Stomach (tissue), 9 donors: ENCODE results near the gene ZACN. TPM values are rescaled to one million over a fixed set of nuclear protein-coding genes. Genes with fewer than 3 reads are reported as not detected.
A peak's percentile ranks its signal among the peaks of the same experiment; 100 is the strongest.
"Not testable (repeated sequence)": the region's sequence is repeated elsewhere in the genome, so short reads cannot be mapped to it uniquely, and the experiment has no call there.

Experiments used
- DNase-seq, 2 donors: peaks; one replicate each; pipeline versions ENCODE4 v3.0.0 to v3.0.0-alpha.2; 2013 to 2019
- H3K27ac ChIP-seq, 5 donors: fragments of 200-600 bp in 4 of 5; sonication (generic) in 4 of 5; one replicate each; pipeline ENCODE4 v1.5.1; 2013 to 2019; ENCODE audit warnings: mild to moderate bottlenecking in 1 of 5, moderate library complexity in 1 of 5
- H3K27me3 ChIP-seq, 3 donors: fragments of 200-600 bp; sonication (generic); one replicate each; pipeline ENCODE4 v1.5.1; 2017 to 2019; ENCODE audit warnings: mixed run types in 1 of 3
- H3K36me3 ChIP-seq, 4 donors: fragments of 200-600 bp; sonication (generic); 1 replicate in 3 of 4; 2 replicates in 1 of 4; pipeline ENCODE4 v1.5.1; 2016 to 2019
- H3K4me1 ChIP-seq, 4 donors: fragments of 200-600 bp; sonication (generic); one replicate each; pipeline ENCODE4 v1.5.1; 2016 to 2019
- H3K4me3 ChIP-seq, 4 donors: fragments of 200-600 bp; sonication (generic) in 3 of 4; one replicate each; pipeline ENCODE4 v1.5.1; 2016 to 2019; ENCODE audit warnings: mild to moderate bottlenecking in 1 of 4
- H3K9me3 ChIP-seq, 4 donors: fragments of 200-600 bp; sonication (generic); one replicate each; pipeline ENCODE4 v1.5.1; 2016 to 2019
- EP300 ChIP-seq: sonication (generic); formaldehyde crosslinking; IDR thresholded peaks from one replicate; pipeline ENCODE4 v1.6.1; 2017; ENCODE audit warnings: antibody characterized with exemption
- POLR2A ChIP-seq, 4 donors: fragments of 450-650 bp; IDR thresholded peaks; one replicate each; pipeline ENCODE4 v1.6.1; 2016; ENCODE audit warnings: antibody characterized with exemption in 4 of 4, control low read depth in 2 of 4, mild to moderate bottlenecking in 1 of 4, moderate library complexity in 1 of 4
- POLR2AphosphoS5 ChIP-seq, 3 donors: sonication (generic); formaldehyde crosslinking; IDR thresholded peaks; one replicate each; pipeline ENCODE4 v1.6.1; 2016; ENCODE audit warnings: antibody characterized with exemption in 3 of 3
- WGBS, 5 donors: extraction: QIAGEN DNeasy Blood & Tissue Kit in 3 of 5; methylation state at CpG; one replicate each; pipeline versions ENCODE4 v1.1.5 to v1.1.7; 2013 to 2018; 5-methylcytosine and 5-hydroxymethylcytosine counted together
- intact Hi-C: fragments of 100-400 bp; cut with DNase I; formaldehyde crosslinking; loops from one replicate; pipeline ENCODE4 v1.15.1; 2023; ENCODE audit warnings: low total_unique reads
- polyA plus RNA-seq, 3 donors: library from polyadenylated mRNA; stranded (reverse); fragments of 200-250 nt; gene quantifications; one replicate each; pipeline ENCODE4 v1.2.3, GENCODE V29; 2013
- total RNA-seq, 5 donors: library from RNA; depleted of rRNA; stranded (reverse); fragments of >200 nt; gene quantifications; one replicate each; pipeline versions ENCODE4 v1.1.0 to v1.2.3, GENCODE V29; 2014 to 2016
- TF ChIP-seq, protein P1 (sequence below), 7 experiments: fragments of 450-650 bp in 4 of 7; fragments of 200-600 bp in 3 of 7; sonication (generic) in 3 of 7; IDR thresholded peaks; one replicate each; pipeline ENCODE4 v1.5.1; 2016 to 2019; ENCODE audit warnings: antibody characterized with exemption in 7 of 7, control low read depth in 2 of 7, mild to moderate bottlenecking in 1 of 7
- donor health status: healthy with polysubstance abuse.
- donor health status: Bipolar disorder and iron deficiency.
- donor health status: healthy.

ZACN gene
- total and polyA plus RNA-seq, 8 donors = 1.00 to 1.9 (median 1.4) TPM; not detected in 5

DNA sequence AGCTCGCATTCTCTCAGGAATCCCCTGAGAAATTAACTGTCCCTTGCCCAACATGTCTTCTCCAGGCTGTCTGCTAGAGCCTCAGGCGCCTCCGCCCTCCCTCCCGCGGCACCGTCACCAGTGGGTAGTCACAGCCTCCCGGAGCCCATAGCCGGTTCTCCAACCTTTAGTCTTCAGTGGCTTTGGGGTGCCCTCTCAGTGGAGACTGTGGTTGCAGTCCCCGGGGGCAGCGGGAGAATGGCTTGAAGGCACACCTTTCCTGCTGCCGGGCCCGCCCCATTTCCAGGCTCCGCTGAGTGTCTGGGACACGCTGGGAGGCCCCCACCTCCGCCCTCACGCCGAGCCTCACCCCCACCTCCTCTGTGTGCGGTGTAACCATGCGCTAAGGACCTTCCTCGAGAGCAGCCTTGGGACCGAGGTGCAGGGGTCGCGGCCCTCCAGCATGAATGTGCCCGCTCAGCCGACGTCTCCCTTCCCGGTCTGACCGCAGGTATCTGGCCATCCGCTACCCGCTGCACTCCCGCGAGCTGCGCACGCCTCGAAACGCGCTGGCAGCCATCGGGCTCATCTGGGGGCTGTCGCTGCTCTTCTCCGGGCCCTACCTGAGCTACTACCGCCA, 2.7 kb upstream of the ZACN start:
- H3K36me3 ChIP-seq = no peaks in the 10 kb centered on the region
- intact Hi-C loops = no loop called here
- peaks cover 42 to 70% (median 63%) of the 10 kb centered on the region in 4 donors for H3K4me1 ChIP-seq
- 3 to 15% (median 6%) methylated on average over 21 to 41 of the region's 41 CpGs for WGBS, 5 donors
- no peak overlapping the region for H3K27ac ChIP-seq
- peak overlapping the region in 2 of 4 donors; percentile 15 to 23 for H3K4me3 ChIP-seq
- H3K27me3 ChIP-seq = peaks cover 40 to 75% (median 66%) of the 10 kb centered on the region in 3 donors
- TF ChIP-seq, protein P1, sequence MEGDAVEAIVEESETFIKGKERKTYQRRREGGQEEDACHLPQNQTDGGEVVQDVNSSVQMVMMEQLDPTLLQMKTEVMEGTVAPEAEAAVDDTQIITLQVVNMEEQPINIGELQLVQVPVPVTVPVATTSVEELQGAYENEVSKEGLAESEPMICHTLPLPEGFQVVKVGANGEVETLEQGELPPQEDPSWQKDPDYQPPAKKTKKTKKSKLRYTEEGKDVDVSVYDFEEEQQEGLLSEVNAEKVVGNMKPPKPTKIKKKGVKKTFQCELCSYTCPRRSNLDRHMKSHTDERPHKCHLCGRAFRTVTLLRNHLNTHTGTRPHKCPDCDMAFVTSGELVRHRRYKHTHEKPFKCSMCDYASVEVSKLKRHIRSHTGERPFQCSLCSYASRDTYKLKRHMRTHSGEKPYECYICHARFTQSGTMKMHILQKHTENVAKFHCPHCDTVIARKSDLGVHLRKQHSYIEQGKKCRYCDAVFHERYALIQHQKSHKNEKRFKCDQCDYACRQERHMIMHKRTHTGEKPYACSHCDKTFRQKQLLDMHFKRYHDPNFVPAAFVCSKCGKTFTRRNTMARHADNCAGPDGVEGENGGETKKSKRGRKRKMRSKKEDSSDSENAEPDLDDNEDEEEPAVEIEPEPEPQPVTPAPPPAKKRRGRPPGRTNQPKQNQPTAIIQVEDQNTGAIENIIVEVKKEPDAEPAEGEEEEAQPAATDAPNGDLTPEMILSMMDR (IDR thresholded peaks at IDR 0.05) = no peak
- TF ChIP-seq EP300 = no peak
- DNase-seq = no peak
- H3K9me3 ChIP-seq = no peaks in the 10 kb centered on the region

DNA sequence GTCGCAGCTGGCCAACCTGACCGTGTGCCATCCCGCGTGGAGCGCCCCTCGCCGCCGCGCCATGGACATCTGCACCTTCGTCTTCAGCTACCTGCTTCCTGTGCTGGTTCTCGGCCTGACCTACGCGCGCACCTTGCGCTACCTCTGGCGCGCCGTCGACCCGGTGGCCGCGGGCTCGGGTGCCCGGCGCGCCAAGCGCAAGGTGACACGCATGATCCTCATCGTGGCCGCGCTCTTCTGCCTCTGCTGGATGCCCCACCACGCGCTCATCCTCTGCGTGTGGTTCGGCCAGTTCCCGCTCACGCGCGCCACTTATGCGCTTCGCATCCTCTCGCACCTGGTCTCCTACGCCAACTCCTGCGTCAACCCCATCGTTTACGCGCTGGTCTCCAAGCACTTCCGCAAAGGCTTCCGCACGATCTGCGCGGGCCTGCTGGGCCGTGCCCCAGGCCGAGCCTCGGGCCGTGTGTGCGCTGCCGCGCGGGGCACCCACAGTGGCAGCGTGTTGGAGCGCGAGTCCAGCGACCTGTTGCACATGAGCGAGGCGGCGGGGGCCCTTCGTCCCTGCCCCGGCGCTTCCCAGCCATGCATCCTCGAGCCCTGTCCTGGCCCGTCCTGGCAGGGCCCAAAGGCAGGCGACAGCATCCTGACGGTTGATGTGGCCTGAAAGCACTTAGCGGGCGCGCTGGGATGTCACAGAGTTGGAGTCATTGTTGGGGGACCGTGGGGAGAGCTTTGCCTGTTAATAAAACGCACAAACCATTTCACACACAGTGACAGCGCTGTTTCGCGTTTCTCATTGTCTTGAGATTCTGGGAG, 2.0 kb upstream of the ZACN start:
- Histone ChIP-seq H3K4me3 (peak overlapping the region in 2 of 4 donors; percentile 15 to 23), H3K9me3 (no peaks in the 10 kb centered on the region), H3K36me3 (no peaks in the 10 kb centered on the region), H3K27me3 (peaks cover 40 to 75% (median 66%) of the 10 kb centered on the region in 3 donors), H3K4me1 (peaks cover 38 to 64% (median 58%) of the 10 kb centered on the region in 4 donors), H3K27ac (no peak overlapping the region)
- TF ChIP-seq, protein P1 (IDR thresholded peaks at IDR 0.05) = no peak
- no peak for TF ChIP-seq POLR2A (IDR thresholded peaks at IDR 0.05)
- TF ChIP-seq POLR2AphosphoS5 (IDR thresholded peaks at IDR 0.05) = no peak
- TF ChIP-seq EP300 = no peak
- 5 to 7% (median 6%) methylated on average over 46 to 82 of the region's 82 CpGs for WGBS, 5 donors
- DNase-seq = peak in 1 of 2 donors; percentile 71
- intact Hi-C loops = no loop called here

DNA sequence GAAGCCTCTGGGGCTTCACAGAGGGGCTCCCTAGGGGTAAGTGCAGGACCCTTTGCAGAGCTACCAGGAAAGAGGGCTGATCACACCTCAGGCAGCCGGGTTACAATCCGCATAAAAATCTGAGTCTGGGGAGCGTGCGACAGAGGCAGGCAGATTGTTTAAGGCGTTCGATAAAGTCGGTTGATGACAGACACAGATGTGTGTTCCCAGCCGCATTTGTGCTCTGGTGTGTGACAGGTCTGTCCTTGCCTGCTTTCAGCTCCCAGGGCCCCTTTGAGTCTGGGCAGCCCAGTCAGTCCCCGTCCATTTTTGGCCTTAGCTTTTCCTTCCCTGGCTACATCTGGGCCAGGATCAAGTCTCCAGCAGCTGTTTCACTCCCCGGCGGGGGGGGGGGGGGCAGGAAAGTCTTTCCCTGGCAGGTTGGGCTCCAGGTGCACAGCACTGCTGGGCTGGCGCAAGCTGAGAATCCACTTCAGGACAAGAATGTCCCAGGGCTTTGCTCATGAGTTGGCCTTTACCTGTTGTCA, 1.3 kb upstream of the ZACN start:
- H3K4me3 ChIP-seq = no peak overlapping the region
- peaks cover 38 to 64% (median 56%) of the 10 kb centered on the region in 4 donors for H3K4me1 ChIP-seq
- TF ChIP-seq POLR2A (IDR thresholded peaks at IDR 0.05) = no peak
- TF ChIP-seq EP300 = no peak
- no peaks in the 10 kb centered on the region for H3K9me3 ChIP-seq
- WGBS, 5 donors = 16 to 24% (median 18%) methylated on average over 11 to 12 of the region's 12 CpGs
- H3K27me3 ChIP-seq = peaks cover 40 to 75% (median 66%) of the 10 kb centered on the region in 3 donors
- intact Hi-C loops = no loop called here
- H3K36me3 ChIP-seq = peaks cover 4 to 7% (median 6%) of the 10 kb centered on the region in 4 donors
- no peak for DNase-seq
- no peak overlapping the region for H3K27ac ChIP-seq

DNA sequence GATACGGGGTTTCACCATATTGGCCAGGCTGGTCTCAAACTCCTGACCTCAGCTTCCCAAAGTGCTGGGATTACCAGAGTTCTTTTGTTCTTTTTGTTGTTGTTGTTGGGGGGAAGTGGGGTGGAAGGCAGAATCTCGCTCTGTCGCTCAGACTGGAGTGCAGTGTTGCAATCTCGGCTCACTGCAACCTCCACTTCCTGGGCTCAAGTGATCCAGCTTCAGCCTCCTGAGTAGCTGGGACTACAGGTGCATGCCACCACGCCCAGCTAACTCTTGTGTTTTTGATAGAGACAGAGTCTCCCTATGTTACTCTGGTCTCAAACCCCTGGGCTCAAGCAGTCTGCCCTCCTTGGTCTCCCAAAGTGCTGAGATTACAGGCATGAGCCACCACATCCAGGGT, 612 bp upstream of the ZACN start:
- DNase-seq, H3K9me3 ChIP-seq, H3K4me3 ChIP-seq, intact Hi-C loops, H3K27ac ChIP-seq: not testable (repeated sequence)
- Histone ChIP-seq H3K4me1 (peaks cover 34 to 57% (median 50%) of the 10 kb centered on the region in 4 donors), H3K36me3 (peaks cover 12 to 14% (median 13%) of the 10 kb centered on the region in 4 donors), H3K27me3 (peaks cover 40 to 74% (median 66%) of the 10 kb centered on the region in 3 donors)
- 51 to 69% (median 52%) methylated on average over 5 of the region's 5 CpGs for WGBS, 5 donors

DNA sequence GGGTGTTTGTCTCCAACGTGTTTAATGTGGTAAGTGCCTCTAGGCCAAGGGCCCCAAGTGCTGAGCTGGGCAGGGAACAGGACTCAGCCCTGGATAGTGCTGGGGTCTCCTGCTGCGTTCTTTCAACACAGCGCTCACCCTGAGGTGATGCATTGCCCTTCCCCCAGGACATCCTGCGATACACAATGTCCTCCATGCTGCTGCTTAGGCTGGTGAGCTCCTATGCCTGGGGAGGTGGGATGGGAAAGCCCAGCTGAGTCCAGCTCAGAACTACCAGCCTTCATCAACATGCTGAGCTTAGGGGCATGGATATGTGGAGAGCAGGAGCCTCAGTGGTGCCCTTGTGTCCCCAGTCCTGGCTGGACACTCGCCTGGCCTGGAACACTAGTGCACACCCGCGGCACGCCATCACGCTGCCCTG, 563 bp downstream of the ZACN start:
- TF ChIP-seq POLR2A (IDR thresholded peaks at IDR 0.05) (no peak), POLR2AphosphoS5 (IDR thresholded peaks at IDR 0.05) (peak in 1 of 3 donors; percentile 2), EP300 (no peak)
- TF ChIP-seq, protein P1 (IDR thresholded peaks at IDR 0.05) = no peak
- Histone ChIP-seq H3K4me3 (no peak overlapping the region), H3K4me1 (peaks cover 30 to 50% (median 43%) of the 10 kb centered on the region in 4 donors), H3K27ac (no peak overlapping the region), H3K36me3 (peaks cover 23 to 26% (median 25%) of the 10 kb centered on the region in 4 donors), H3K27me3 (peaks cover 28 to 62% (median 54%) of the 10 kb centered on the region in 3 donors), H3K9me3 (no peaks in the 10 kb centered on the region)
- WGBS, 5 donors = 9 to 44% (median 34%) methylated on average over 8 to 9 of the region's 9 CpGs
- no peak for DNase-seq
- intact Hi-C loops = no loop called here
